HG03108 (cell line): ENCODE results near the gene ATAD5.
"Not testable (repeated sequence)": the region's sequence is repeated elsewhere in the genome, so short reads cannot be mapped to it uniquely, and the experiment has no call there.

ENCODE experiments used
- ATAC-seq: cut with Tn5 transposase; IDR thresholded peaks from one replicate; pipeline ENCODE4 v1.9.1; 2021; ENCODE audit warnings: moderate library complexity; ENCODE audit not compliant: unreplicated experiment

ATAD5 gene, protein sequence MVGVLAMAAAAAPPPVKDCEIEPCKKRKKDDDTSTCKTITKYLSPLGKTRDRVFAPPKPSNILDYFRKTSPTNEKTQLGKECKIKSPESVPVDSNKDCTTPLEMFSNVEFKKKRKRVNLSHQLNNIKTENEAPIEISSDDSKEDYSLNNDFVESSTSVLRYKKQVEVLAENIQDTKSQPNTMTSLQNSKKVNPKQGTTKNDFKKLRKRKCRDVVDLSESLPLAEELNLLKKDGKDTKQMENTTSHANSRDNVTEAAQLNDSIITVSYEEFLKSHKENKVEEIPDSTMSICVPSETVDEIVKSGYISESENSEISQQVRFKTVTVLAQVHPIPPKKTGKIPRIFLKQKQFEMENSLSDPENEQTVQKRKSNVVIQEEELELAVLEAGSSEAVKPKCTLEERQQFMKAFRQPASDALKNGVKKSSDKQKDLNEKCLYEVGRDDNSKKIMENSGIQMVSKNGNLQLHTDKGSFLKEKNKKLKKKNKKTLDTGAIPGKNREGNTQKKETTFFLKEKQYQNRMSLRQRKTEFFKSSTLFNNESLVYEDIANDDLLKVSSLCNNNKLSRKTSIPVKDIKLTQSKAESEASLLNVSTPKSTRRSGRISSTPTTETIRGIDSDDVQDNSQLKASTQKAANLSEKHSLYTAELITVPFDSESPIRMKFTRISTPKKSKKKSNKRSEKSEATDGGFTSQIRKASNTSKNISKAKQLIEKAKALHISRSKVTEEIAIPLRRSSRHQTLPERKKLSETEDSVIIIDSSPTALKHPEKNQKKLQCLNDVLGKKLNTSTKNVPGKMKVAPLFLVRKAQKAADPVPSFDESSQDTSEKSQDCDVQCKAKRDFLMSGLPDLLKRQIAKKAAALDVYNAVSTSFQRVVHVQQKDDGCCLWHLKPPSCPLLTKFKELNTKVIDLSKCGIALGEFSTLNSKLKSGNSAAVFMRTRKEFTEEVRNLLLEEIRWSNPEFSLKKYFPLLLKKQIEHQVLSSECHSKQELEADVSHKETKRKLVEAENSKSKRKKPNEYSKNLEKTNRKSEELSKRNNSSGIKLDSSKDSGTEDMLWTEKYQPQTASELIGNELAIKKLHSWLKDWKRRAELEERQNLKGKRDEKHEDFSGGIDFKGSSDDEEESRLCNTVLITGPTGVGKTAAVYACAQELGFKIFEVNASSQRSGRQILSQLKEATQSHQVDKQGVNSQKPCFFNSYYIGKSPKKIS (N-terminal part only)

DNA sequence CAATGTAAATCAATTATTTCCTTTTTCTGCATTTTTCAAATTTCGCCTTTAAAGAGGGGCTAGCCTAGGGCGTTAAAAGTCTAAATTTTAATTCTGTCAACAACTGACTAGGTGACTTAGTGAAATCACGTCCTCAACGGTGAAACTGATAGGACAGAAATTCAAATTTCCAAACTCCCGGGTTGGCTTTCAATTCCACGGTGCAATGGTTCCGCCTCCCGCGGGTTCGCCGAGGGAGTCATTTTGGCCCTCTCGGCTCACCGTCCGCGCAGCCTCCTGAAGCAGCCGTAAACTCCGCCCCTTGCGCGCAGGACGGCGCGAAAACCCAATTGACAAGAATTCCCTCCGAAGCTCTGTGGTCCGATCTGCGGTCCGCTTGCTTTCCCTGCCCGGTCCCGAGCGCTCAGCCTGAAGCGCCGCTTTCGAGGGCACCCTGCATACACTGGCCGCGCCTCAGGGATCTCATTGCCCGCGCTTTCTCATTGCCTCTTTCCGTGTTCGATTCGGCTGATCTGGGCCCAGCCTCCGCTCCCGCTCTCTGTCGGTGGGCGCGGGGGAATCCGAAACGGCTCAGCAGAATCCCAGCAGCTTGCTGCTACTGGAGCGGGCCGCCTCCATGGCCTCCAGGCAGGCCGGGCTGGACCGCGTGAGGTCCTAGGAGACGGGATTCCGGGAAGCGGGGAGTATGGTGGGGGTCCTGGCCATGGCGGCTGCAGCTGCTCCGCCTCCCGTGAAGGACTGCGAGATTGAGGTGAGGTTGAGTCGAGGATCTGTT, at the start of gene ATAD5:
ATAD5 (plus strand) TSS at position 304 of the 775 bp plus-strand sequence; CDS start at position 686, 382 bp downstream.
- ATAC-seq, result no peak

DNA sequence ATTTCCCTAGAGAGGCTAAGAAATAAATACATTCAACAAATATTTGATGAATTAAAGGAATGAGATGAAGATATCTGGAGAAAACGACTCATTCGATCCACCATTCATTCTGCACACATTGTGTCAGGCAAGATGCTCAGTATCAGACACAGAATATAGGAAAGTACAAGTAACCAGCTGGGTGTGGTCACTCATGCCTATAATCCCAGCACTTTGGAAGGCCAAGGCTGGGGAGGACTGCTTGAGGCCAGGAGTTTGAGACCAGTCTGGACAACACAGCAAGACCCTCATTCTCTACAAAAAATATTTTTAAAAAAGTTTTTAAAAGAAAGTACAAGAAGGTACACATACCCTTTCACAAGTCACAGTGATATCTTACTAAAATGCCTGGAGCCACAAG, 49.6 kb upstream of the ATAD5 start:
- ATAC-seq, result no peak

DNA sequence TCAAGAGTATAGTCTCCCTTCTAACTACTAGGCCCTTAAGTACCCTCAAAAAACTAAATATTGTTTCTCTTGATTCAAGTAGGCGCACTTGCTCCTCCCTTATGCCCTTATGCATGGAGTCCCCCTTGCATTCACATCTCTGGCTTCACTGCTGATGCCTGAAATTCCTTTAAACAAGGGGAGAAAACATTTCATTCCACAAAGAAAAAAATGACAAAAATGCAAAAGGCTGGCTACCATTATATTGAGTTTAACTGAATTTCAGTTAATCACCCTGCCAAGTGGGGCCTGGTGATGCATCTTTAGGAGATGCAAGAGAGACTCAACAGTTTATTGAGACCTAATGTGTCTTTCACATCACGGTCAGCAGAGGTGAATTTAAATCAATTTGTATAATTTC, 42.8 kb upstream of the ATAD5 start:
- no peak for ATAC-seq

DNA sequence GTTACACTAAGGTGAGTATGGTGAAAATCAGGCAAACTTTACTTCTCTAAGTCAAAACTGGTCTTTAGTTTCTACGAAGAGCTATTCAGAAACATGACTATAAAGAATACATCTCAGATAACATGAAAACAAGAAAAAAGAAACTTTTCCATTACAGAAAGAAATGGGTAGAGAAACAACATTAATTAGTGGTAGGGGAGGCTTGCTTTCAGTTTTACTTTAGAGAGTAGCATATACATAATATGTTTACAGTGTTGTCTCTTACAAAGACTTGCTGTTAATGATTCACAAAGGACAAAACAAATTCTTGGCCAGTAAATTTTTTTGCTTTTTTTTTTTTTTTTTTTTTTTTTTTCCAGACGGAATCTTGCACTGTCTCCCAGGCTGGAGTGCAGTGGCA, 41.5 kb upstream of the ATAD5 start:
- ATAC-seq, result no peak

DNA sequence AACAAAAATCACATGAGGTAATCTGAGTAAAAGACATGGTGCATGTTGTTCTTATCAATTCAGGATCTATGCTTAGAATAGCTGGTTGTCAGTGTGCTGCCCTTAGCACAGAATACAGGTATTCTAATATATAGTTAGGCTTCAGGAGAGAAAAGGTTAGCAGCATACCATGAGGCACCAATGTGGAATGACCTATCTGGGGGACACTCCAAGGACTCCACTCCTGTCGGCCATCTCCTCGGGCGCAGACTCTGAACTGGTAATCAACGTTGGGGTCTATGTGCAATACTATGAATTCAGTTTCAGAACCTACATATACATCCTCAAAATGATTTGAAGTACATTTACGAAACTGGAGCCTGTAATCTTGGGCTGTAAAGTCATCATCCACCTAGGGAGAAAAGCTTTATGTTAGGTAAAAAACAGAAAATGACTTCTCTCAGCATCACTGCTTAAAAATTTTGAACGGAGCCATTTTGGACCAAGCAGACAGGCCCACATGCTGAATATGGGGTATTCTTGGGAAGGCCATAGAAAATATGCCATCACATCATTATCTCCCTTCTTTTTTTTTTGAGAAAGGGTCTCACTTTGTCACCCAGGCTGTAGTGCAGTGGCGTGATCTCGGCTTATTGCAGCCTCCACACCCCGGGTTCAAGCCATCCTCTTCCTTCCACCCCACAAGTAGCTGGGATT, 38.3 kb upstream of the ATAD5 start:
- ATAC-seq, result no peak

DNA sequence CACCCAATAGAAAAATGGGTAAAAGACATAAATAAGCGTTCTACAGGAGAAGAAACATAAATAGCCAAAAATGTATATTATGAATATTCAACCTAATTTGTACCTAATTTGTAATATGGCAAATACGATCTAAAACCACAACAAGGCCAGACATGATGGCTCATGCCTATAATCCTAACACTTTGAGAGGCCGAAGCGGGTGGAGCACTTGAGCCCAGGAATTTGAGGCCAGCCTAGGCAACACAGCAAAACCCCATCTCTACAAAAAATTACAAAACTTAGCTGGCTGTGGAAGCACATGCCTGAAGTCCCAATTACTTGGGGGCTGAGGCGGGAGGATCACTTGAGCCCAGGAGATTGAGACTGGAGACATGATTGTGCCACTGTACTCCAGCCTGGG, 37.4 kb upstream of the ATAD5 start:
- no peak for ATAC-seq

DNA sequence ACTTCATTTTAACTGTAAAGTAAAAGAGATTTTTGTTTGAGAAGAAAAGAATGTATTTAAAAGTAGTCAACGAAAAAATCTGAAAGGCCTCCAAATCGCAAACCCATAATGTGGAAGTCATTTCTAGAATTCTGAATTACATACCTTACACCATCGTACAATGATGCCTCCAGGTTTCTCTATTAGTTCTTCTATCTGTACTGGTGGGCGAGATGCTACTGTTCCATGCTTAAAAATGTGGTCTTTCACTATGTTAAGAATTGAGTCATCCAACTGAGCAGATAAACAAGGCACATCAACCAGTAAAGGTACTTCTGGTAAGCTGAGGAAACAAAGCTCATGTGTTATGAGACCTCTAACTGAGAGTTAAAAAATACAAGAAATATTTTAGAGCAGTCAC, 35.8 kb upstream of the ATAD5 start:
- no peak for ATAC-seq

DNA sequence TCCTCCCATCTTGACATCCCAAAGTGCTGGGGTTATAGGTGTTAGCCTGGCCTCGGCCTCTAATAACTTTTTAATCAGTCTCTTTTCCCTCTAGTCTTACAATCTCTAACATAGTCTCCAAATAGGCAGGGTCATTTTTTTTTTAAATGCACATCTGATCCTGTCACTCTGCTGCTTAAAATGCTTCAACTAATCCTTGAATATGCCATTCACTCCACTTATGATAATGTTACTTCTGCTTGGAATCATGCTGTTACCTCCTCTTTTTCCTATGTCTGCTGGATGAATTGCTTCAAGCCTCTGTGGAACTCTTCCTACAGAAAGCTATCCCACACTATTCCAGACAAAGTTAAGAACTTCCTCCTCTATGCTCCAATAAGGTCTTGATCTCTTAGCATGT, 30.1 kb upstream of the ATAD5 start:
- no peak for ATAC-seq

DNA sequence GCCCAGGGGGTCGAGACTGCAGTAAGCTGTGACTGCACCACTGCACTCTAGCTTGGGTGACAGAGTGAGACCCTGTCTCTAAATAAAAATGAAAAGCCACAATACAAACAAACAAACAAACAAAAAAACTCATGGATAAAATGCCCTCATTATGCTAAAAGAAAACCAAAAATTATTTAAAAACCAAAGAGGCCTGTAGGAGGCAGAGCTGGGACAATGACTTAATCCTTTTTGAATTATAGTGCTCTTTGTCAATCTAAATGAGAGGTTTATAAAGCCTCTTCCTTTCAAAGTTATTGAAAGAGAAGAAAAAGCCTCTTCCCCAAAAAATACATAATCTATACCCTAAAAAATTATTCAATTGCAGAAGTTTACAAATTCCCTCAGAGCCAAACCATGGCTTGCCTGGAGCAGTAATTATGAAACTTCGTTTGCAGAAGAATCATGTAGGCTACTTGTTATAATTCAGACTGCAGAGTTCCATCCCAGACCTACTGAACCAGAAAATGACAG, 25.8 kb upstream of the ATAD5 start:
- no peak for ATAC-seq

DNA sequence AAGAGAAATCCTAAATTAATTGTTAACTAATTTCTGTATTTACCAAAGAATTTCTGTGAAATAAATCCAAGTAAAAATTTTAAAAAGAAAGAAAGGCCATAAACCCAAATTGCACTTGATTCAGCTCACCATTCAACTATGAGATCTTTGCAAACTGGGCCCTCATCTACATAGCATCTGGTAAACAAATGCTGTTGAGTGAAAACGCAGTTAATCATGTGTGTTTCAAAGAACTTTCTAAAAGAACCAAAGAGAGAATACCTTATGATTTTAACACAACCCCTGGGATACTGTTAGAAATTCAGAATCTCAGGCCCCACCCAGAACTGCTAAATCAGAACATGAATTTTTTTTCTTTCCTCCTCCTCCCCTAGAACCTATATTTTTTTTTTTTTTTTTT, 23.9 kb upstream of the ATAD5 start:
- no peak for ATAC-seq

DNA sequence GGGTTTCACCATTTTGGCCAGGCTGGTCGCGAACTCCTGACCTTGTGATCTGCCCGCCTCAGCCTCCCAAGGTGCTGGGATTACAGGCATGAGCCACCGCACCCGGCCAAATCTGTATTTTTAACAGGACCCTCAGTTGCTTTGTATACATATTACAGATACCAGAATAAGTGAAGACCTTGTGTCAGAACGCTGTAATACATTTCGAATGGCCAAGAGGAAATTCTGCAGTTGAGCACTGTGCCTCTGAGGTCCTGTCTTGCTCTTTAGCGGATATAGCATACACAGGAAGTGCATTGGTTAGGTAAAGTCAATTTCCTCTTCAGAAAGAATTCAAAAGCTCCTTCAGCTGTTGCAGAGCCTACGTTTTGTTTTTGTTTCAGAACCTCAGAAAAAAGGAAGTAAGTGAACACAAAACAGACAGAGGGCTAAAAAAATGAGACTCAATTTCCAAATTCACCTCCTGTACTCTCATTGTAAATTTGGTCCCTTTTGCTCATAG, 22.9 kb upstream of the ATAD5 start:
- peak; percentile 67 for ATAC-seq

DNA sequence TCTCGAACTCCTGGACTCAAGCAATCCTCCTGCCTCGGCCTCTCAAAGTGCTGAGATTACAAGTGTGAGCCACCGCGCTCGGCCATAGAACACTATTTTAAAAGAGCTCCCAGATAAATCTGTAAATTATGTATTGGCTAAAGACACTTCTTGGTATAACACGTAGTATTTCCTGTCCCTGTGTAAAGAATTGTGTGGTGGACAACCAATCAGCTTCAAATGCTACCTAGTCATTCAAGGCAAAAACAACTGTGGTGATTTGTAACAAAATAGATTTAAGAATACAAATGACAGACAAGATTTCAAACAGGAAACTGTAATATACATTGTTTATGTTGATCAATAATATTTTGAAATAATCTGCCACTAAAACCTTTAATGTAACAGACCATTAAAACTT, 21.9 kb upstream of the ATAD5 start:
- no peak for ATAC-seq

DNA sequence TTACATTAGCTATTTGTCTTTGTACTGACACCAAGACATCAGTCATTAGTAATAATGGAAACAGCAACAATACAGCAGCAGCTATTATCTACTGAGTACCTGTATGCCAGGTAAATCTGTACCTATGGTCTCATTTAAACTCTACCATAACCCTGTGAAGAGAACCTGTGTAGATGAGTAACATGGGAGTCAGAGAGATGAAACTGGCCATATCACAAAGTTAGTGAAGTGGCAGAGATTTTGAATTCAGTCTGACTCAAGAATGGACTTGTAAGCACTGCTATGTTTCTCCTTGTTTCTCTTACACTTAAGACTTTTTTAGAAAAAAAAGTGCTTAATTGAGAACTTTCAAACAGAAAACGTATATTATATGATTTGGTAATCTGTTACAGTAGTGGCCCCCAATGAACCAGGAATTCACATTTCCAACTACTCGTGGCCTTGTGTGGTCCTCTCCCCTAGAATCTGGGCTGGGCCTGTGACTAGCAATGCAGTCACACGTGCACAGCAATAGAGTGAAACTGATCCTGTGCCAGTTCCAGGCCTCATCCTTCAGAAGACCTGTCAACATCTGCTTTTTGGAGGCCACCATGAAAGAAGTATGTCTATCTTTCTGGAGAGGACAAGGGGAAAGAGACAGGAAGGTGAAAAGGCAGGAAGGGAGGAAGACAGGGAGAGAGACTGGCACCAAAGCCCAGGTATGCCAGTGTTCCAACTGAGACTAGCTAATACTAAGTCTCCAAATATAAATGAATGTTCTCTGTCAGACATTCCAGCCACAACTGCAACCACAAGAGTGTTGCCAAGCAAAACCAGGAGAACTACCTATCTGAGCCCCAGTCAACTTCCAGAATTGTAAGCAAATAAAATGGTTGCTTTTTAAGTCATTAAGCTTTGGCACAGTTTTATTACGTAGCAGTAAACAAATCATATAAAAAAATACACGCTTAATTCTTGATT, 19.3 kb upstream of the ATAD5 start:
- ATAC-seq, result no peak

DNA sequence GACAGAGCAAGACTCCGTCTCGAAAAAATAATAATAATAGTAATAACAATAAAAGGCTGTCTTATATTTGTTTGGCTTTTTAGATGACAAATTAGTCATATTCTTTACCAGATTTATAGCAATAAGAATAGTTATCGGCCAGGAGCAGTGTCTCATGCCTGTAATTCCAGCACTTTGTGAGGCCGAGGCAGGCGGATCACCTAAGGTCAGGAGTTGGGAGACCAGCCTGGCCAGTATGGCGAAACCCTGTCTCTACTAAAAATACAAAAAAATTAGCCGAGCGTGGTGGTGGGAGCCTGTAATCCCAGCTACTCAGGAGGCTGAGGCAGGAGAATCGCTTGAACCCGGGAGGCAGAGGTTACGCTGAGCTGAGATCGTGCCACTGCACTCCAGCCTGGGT, 17.5 kb upstream of the ATAD5 start:
- not testable (repeated sequence) for ATAC-seq

DNA sequence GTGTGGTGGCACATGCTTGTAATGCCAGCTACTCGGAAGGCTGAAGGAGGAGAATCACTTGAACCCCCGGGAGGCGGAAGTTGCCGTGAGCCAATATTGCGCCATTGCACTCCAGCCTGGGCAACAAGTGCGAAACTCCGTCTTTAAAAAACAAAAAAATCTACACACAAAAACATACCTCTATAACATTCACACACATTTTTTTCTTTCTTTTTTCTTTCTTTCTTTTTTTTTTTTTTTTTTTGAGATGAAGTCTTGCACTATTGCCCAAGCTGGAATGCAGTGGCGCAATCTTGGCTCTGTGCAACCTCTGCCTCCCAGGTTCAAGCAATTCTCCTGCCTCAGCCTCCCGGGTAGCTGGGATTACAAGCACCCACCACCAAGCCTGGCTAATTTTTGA, 16.9 kb upstream of the ATAD5 start:
- not testable (repeated sequence) for ATAC-seq

DNA sequence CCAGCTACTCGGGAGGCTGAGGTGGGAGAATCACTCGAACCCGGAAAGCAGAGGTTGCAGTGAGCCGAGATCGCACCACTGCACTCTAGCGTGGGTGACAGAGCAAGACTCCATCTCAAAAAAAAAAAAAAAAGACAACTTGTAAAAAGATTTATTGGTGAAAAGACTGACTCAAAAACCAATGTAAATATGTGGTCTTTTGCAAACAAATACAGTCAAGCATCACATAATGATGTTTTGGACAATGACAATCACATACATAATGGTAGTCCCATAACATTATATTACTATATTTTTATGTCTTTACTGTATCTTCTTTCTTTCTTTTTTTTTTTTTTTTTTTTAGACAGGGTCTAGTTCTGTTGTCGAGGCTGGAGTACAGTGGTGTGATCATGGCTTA, 15.6 kb upstream of the ATAD5 start:
- no peak for ATAC-seq

DNA sequence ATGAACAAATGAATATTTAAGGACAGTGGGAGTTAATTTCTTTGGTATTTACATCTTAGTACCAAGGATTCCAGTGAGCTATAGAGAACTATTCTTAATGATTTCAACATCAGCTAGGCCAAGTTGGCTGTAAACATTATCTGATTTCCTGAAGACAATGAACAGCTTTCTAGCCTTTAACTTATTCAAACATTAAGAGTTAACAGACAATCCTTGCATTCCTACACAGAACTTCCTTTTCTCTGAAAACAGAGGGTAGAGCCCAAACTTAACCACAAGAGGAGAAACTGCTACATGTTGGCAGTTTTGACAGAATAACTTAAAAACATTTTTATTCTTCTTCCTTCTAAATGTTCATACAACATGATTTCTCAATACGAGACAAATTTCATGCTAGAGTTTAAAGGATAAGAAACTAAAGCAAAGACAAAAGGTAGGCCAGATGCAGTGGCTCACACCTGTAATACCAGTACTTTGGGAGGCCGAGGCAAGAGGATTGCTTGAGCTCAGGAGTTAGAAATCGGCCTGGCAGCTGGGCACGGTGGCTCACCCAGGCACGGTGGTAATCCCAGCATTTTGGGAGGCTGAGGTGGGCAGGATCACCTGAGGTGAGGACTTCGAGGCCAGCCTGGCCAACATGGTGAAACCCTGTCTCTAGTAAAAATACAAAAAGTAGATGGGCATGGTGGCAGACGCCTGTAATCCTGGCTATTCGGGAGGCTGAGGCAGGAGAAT, 11.6 kb upstream of the ATAD5 start:
- ATAC-seq, result no peak
